OCI-LY3 (cell line): Measurements from ENCODE around the gene NPTN.

ENCODE experiments used
- H2AFZ ChIP-seq: fragments of 200-600, 300-600 bp; shearing (Covaris generic); 2 replicates; pipeline ENCODE4 v1.6.0; 2014; ENCODE audit warnings: antibody characterized with exemption, low read depth, low read length
- H3K27ac ChIP-seq: fragments of 200-600, 300-600 bp; sonication (generic); 2 replicates; pipeline ENCODE4 v1.5.1; 2014; ENCODE audit warnings: mild to moderate bottlenecking, low read length, moderate library complexity, mixed read lengths
- H3K27me3 ChIP-seq: fragments of 200-600, 300-600 bp; sonication (generic); 2 replicates; pipeline ENCODE4 v1.6.1; 2014; ENCODE audit warnings: low read depth, low read length, mixed read lengths
- H3K36me3 ChIP-seq: fragments of 200-600, 300-600 bp; sonication (generic); replicated peaks from 2 replicates; pipeline ENCODE3; 2014; ENCODE audit warnings: low read depth, low read length, mixed read lengths
- H3K4me1 ChIP-seq: fragments of 300-600, 200-600 bp; sonication (generic); 2 replicates; pipeline ENCODE4 v1.6.1; 2014; ENCODE audit warnings: low read length, mixed read lengths
- H3K4me2 ChIP-seq: fragments of 200-600, 300-600 bp; sonication (generic); 2 replicates; pipeline ENCODE4 v1.6.1; 2014; ENCODE audit warnings: low read length, mixed read lengths
- H3K4me3 ChIP-seq: fragments of 300-600, 200-600 bp; sonication (generic); 2 replicates; pipeline ENCODE4 v1.5.1; 2014; ENCODE audit warnings: antibody characterized with exemption, mild to moderate bottlenecking, low read length, moderate library complexity
- H3K79me2 ChIP-seq: fragments of 300-600, 200-600 bp; shearing (Covaris generic); 2 replicates; pipeline ENCODE4 v1.6.1; 2014; ENCODE audit warnings: mild to moderate bottlenecking, low read length, mixed read lengths
- H3K9ac ChIP-seq: fragments of 300-600, 200-600 bp; shearing (Covaris generic); 2 replicates; pipeline ENCODE4 v1.6.0; 2014; ENCODE audit warnings: mild to moderate bottlenecking, low read length, moderate library complexity
- H3K9me3 ChIP-seq: fragments of 200-600, 300-600 bp; shearing (Covaris generic); 2 replicates; pipeline ENCODE4 v1.6.1; 2014; ENCODE audit warnings: low read length, mixed read lengths; ENCODE audit not compliant: insufficient read depth
- H4K20me1 ChIP-seq: fragments of 200-600, 300-600 bp; sonication (generic); 2 replicates; pipeline ENCODE4 v1.6.1; 2016; ENCODE audit warnings: low read length, mixed read lengths; ENCODE audit not compliant: insufficient read depth
- CTCF ChIP-seq: fragments of 200-600, 300-600 bp; sonication (generic); IDR thresholded peaks from 2 replicates; pipeline ENCODE4 v1.5.1; 2014; ENCODE audit warnings: antibody characterized with exemption, low read length, low read depth
- EZH2phosphoT487 ChIP-seq: fragments of 200-600 bp; shearing (Covaris generic); IDR thresholded peaks from 2 replicates; pipeline ENCODE4 v1.6.1; 2018; ENCODE audit warnings: antibody characterized with exemption, mixed run types, low read depth

Gene NPTN

GRCh38 chr15:73539212-73540128, 93.7 kb downstream of the NPTN start:
- H3K4me1 ChIP-seq = no peaks in the 10 kb centered on the region
- no peak overlapping the region for H3K4me2 ChIP-seq
- H3K27me3 ChIP-seq = no peaks in the 10 kb centered on the region
- no peak overlapping the region for H3K4me3 ChIP-seq
- no peak overlapping the region for H3K27ac ChIP-seq
- no peaks in the 10 kb centered on the region for H3K79me2 ChIP-seq
- no peak overlapping the region for H2AFZ ChIP-seq
- no peaks in the 10 kb centered on the region for H4K20me1 ChIP-seq
- H3K9me3 ChIP-seq = no peaks in the 10 kb centered on the region
- H3K36me3 ChIP-seq = no peaks in the 10 kb centered on the region
- no peak overlapping the region for H3K9ac ChIP-seq
- TF ChIP-seq CTCF = peak; percentile 8; the same call in 1 of the 2 replicates
- TF ChIP-seq EZH2phosphoT487 = no peak

GRCh38 chr15:73538563-73539211, 94.5 kb downstream of the NPTN start:
- H3K4me1 ChIP-seq = no peaks in the 10 kb centered on the region
- H3K9ac ChIP-seq = no peak overlapping the region
- H3K4me2 ChIP-seq = no peak overlapping the region
- H3K27me3 ChIP-seq = no peaks in the 10 kb centered on the region
- H3K79me2 ChIP-seq = no peaks in the 10 kb centered on the region
- H4K20me1 ChIP-seq = no peaks in the 10 kb centered on the region
- H3K9me3 ChIP-seq = no peaks in the 10 kb centered on the region
- no peak overlapping the region for H2AFZ ChIP-seq
- no peak overlapping the region for H3K4me3 ChIP-seq
- no peak for TF ChIP-seq EZH2phosphoT487
- TF ChIP-seq CTCF = no peak
- no peak overlapping the region for H3K27ac ChIP-seq
- no peaks in the 10 kb centered on the region for H3K36me3 ChIP-seq

- no peak overlapping the region for H3K27ac ChIP-seq
- no peak overlapping the region for H3K9ac ChIP-seq
- TF ChIP-seq CTCF (no peak), EZH2phosphoT487 (no peak)
- H3K4me2 ChIP-seq = no peak overlapping the region
- no peaks in the 10 kb centered on the region for H3K4me1 ChIP-seq
- H3K27me3 ChIP-seq = no peaks in the 10 kb centered on the region
- H3K79me2 ChIP-seq = no peaks in the 10 kb centered on the region
- H2AFZ ChIP-seq = no peak overlapping the region
- no peak overlapping the region for H3K4me3 ChIP-seq
- no peaks in the 10 kb centered on the region for H3K36me3 ChIP-seq
- H3K9me3 ChIP-seq = no peaks in the 10 kb centered on the region
- no peaks in the 10 kb centered on the region for H4K20me1 ChIP-seq
Observed at GRCh38 chr15:73538123-73538522, 95.1 kb downstream of the NPTN start.

- TF ChIP-seq CTCF (no peak), EZH2phosphoT487 (no peak)
- no peaks in the 10 kb centered on the region for H3K36me3 ChIP-seq
- H3K4me2 ChIP-seq = no peak overlapping the region
- H3K79me2 ChIP-seq = no peaks in the 10 kb centered on the region
- no peaks in the 10 kb centered on the region for H3K27me3 ChIP-seq
- H3K27ac ChIP-seq = no peak overlapping the region
- no peaks in the 10 kb centered on the region for H3K4me1 ChIP-seq
- no peak overlapping the region for H3K4me3 ChIP-seq
- H3K9me3 ChIP-seq = no peaks in the 10 kb centered on the region
- H3K9ac ChIP-seq = no peak overlapping the region
- no peaks in the 10 kb centered on the region for H4K20me1 ChIP-seq
- H2AFZ ChIP-seq = no peak overlapping the region
Observed at GRCh38 chr15:73530649-73531048, 102.5 kb downstream of the NPTN start.
